Germinal center (tissue), 1 donor: ENCODE results near the gene BANF1.
A peak's percentile ranks its signal among the peaks of the same experiment; 100 is the strongest.

Experiments
- DNase-seq: peaks from one replicate; pipeline ENCODE4 v3.0.0; 2012; ENCODE audit warnings: mixed read lengths, low spot score

The BANF1 gene

GRCh38 chr11:66039765-66040164 lies 37.5 kb downstream of the BANF1 start:
- DNase-seq: no peak

DNA sequence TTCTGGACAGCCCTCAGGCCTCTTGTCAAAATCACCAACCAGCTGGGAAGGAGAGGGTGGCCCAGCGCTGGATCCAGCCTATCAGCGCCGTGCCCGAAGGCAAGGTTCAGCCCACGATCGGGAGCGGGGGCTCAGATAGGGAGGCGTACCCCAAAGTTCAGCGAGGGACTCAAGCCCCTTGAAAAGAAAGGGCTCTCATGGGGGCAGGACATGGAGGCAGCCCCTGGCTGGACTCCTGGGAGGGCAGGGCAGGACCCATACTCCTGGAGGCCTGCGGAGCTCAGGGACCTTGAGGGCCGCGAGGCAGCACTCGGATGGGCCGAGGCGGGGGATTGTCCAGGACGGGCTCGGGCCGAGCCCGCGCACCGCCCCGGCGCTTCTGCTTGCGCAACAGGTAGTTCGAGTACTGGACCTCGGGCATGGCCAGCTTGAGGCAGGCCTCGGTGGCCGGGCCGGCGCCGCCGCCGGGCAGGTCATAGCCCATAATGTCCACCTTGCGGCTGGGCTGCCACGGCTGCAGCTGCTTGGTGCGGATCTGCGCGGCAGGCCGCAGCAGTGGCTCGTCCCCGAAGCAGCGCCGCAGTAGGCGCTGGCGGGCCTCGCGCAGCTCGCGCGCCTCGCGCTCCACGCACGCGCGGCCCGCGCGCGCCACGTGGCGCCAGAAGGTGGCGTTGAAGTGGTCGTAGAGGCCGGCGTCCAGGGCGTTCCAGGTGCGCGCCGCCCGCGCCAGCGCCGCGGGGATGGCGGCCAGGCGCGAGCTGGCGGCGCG lies 40.1 kb downstream of the BANF1 start:
- no peak for DNase-seq

- no peak for DNase-seq
Observed at GRCh38 chr11:66042996-66043906, 40.9 kb downstream of the BANF1 start.

- DNase-seq: no peak
Observed at GRCh38 chr11:66044757-66045156, 42.5 kb downstream of the BANF1 start.

GRCh38 chr11:66045177-66045639 lies 42.9 kb downstream of the BANF1 start:
- peak; percentile 93 for DNase-seq

DNA sequence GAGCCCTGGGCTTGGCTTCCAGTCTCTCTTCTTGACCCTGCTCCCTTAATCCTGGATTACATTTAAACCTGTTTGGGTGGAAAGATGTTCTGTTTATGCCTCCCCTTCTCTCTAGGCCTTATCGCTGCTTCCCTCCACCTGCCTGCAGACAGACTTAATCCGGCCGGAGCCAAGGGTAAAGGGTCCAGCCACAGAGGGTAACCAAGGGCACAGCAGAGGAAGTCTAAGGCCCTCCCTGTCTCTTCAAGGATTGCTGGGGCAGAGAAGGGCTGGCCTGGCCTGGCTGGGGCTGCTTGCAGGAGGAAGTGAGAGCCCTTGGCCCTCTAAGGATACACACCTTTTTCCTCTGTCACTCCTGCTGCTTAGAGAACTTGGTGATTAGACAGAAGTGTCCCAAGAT lies 44.6 kb downstream of the BANF1 start:
- no peak for DNase-seq

GRCh38 chr11:66047541-66048365 lies 45.5 kb downstream of the BANF1 start:
- no peak for DNase-seq

DNA sequence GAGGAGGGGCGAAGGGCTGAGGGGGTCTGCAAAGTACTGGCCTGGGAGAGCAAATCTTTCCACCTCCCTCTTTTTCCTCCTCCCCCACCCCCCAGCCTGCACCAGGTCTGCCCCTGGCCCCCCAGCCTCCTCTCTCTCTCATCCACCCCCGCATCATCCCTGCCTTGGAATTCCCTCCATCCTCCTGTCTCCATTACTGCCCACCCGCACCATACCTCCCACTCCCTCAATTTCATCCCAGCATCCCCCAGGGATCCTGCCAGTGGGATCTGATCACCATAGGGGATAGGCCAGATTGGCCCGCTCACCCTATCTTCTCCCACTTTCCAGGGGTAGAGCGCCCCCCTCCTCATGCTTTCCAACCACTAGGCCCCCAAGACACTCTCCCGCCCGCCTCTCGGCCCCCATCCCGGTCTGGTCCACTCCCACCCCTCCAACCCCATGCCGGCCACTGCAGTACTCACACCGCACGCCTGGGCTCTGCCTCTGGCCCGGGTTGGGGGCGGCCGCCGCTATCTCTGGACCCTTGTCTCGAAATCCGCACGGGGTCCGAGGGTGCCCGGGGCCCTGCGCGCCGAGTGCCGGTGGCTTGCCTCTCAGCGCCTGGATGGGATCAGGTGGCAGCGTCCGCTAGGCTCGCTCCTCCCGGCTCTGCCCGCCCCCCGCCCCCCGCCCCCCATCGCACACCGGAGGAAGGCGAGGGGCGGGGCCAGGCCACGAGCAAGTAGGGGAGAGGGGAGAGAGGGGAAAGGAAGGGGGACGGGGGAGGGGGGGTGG lies 46.4 kb downstream of the BANF1 start, which contains the start of gene GAL3ST3:
GAL3ST3 (minus strand) TSS at position 615 of the 777 bp plus-strand sequence. CDS start 3,746 bp downstream, outside the sequence.
- no peak for DNase-seq

- no peak for DNase-seq
Observed at GRCh38 chr11:66050581-66051231, 48.4 kb downstream of the BANF1 start.

DNA sequence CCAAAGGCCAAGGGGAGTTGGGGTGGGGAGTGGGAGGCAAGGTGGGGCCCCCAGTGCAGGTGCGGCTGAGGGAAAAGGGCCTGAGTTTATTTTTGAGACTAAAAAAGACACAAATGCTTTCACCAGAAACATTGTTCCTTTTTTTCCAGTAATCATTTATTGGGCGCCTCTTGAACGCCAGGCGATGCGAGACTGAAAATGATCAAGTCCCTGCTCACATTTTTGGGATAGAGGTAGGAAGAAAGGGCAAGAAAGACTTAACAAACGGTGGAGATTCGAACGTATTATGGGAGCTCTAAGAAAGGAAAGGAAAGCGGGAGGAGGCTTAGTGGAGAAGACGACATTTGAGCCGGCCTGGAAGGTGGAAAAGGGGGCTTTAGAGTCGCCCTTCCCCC lies 49.1 kb downstream of the BANF1 start:
- DNase-seq: no peak

DNA sequence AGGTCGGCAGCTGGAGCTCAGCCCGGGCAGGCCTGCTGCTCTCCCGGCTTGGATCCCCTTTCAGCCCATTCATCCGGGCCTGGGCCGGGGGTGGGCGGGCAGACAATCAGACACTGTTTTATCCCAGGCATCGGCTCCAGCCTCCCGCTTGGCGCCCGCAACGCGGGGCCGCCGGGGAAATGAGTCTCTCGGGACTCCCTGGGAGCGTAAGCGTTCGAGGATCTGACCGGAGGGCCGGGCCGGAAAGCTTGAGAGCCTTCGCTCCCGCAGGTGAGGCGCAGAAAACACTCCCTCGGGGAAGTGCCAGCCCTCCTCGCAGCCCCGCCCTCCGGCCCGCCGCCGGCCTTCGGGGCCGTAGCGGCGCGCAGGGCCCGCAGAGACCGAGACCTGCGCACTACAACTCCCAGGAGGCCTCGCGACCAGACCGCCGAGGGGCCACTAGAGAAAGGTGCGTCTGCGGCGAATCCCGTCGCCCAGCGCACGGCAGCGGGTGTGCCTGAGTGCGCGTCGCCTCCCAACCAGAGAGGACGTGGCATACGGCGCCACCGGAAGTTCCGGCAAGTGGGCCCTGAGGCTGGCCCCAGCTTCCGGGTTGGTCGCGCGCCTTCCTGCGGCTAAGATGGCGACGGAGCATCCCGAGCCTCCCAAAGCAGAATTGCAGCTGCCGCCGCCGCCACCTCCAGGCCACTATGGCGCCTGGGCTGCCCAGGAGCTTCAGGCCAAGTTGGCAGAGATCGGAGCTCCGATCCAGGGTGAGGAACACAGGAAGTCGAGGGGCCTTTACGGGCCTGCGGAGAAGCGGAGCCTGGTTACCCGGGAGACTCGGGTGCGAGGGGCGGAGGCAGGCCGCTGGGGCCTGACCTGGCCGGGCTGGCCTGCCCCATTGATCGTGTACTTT lies 49.7 kb downstream of the BANF1 start, which contains the start of gene SF3B2:
SF3B2 (plus strand) TSS at position 599 of the 898 bp plus-strand sequence; CDS start at position 620, 21 bp downstream.
- DNase-seq: peak; percentile 95

DNA sequence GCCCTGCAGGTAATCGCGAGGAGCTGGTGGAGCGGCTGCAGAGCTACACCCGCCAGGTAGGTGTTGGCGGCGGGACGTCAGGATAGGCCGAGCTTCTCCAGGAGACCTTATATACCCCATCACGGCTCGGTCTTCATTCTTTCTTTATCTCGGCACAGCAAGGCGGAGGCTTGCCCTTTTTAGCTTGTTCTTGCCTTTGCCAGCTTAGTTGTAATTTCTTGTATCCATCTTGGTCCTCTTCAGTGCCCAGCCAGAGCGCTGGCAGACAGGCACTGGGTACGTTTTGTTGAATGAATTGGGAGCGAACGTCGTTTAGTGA lies 50.3 kb downstream of the BANF1 start:
- DNase-seq: no peak
